GM12875 (cell line): ENCODE data around the gene SAA1.

Experiments used
- H3K4me3 ChIP-seq: one replicate; pipeline ENCODE4 v1.5.1; 2011; ENCODE audit warnings: low read depth, low read length, control low read depth
- CTCF ChIP-seq: IDR thresholded peaks from 2 replicates; pipeline ENCODE4 v1.5.1; 2011; ENCODE audit warnings: low read depth, mild to moderate bottlenecking, control low read depth, inconsistent platforms, low read length, moderate library complexity, borderline replicate concordance; ENCODE audit not compliant: insufficient read depth

Gene SAA1

GRCh38 chr11:18312663-18313420 is 46.8 kb downstream of the SAA1 start:
- no peak for TF ChIP-seq CTCF
- no peak overlapping the region for H3K4me3 ChIP-seq

GRCh38 chr11:18313965-18314763 is 48.1 kb downstream of the SAA1 start:
- TF ChIP-seq CTCF = no peak

GRCh38 chr11:18314784-18315523 is 48.9 kb downstream of the SAA1 start:
- TF ChIP-seq CTCF = no peak
- no peak overlapping the region for H3K4me3 ChIP-seq

More at GRCh38 chr11:18313965-18314763, 48.1 kb downstream of the SAA1 start:
- H3K4me3 ChIP-seq = no peak overlapping the region

GRCh38 chr11:18315893-18316292 is 49.8 kb downstream of the SAA1 start:
- H3K4me3 ChIP-seq = no peak overlapping the region
- no peak for TF ChIP-seq CTCF

GRCh38 chr11:18317551-18317950 is 51.5 kb downstream of the SAA1 start:
- H3K4me3 ChIP-seq = no peak overlapping the region
- TF ChIP-seq CTCF = no peak
